ENCODE measurements around the gene TMEM184B.
A peak's percentile ranks its signal among the peaks of the same experiment; 100 is the strongest.

The TMEM184B gene

GRCh38 chr22:38282397-38282796 is 9.6 kb upstream of the TMEM184B start:
- H3K9ac ChIP-seq (ENCODE audit: low read depth in 1 of 2, low read length in 2 of 2): peak overlapping the region in 1 of 2 donors; percentile 3
- no peaks in the 10 kb centered on the region for H3K27me3 ChIP-seq (ENCODE audit: control insufficient read depth in 1 of 2, insufficient read depth in 2 of 2, low read length in 2 of 2)
- H3K36me3 ChIP-seq (ENCODE audit: control insufficient read depth in 1 of 2, insufficient read depth in 2 of 2, low read length in 2 of 2): no peaks in the 10 kb centered on the region
- H3K4me3 ChIP-seq (ENCODE audit: low read depth in 1 of 2, low read length in 2 of 2): no peak overlapping the region
- H3K4me1 ChIP-seq (ENCODE audit: control insufficient read depth in 1 of 2, insufficient read depth in 2 of 2, low read length in 2 of 2): peaks cover 7 to 17% of the 10 kb centered on the region in 2 donors
- no peak overlapping the region for H3K27ac ChIP-seq (ENCODE audit: low read depth, low read length)
- H3K9me3 ChIP-seq (ENCODE audit: control insufficient read depth in 1 of 2, low read length in 2 of 2): no peaks in the 10 kb centered on the region

DNA sequence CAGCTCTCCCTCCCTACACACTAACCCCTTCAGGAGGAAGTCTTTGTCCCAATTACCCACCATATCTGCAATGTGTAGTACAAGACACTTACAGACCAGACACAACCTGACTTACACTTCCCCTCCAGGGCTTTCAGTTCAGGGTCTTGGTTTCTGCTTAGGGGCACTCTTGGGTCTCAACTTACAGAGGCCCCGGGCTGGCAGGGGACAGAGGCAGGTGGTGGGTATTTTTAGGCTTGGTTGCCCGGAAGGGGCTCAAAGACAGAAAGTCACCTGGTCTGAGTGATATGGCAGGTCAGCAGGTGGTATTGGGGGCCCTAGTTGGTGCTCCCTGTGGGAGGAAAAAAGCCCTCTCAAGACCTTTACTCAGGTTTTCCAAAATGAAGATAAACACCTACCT is 3.4 kb upstream of the TMEM184B start:
- no peak overlapping the region for H3K9ac ChIP-seq (ENCODE audit: low read depth in 1 of 2, low read length in 2 of 2)
- H3K27me3 ChIP-seq (ENCODE audit: control insufficient read depth in 1 of 2, insufficient read depth in 2 of 2, low read length in 2 of 2): no peaks in the 10 kb centered on the region
- H3K36me3 ChIP-seq (ENCODE audit: control insufficient read depth in 1 of 2, insufficient read depth in 2 of 2, low read length in 2 of 2): no peaks in the 10 kb centered on the region
- H3K9me3 ChIP-seq (ENCODE audit: control insufficient read depth in 1 of 2, low read length in 2 of 2): no peaks in the 10 kb centered on the region
- peaks cover 18% of the 10 kb centered on the region in 2 donors for H3K4me1 ChIP-seq (ENCODE audit: control insufficient read depth in 1 of 2, insufficient read depth in 2 of 2, low read length in 2 of 2)
- no peak overlapping the region for H3K4me3 ChIP-seq (ENCODE audit: low read depth in 1 of 2, low read length in 2 of 2)
- no peak overlapping the region for H3K27ac ChIP-seq (ENCODE audit: low read depth, low read length)

GRCh38 chr22:38273135-38273826 is 471 bp upstream of the TMEM184B start:
- Histone ChIP-seq H3K27ac (ENCODE audit: low read depth, low read length) (peak overlapping the region; percentile 78), H3K36me3 (ENCODE audit: control insufficient read depth in 1 of 2, insufficient read depth in 2 of 2, low read length in 2 of 2) (no peaks in the 10 kb centered on the region), H3K4me1 (ENCODE audit: control insufficient read depth in 1 of 2, insufficient read depth in 2 of 2, low read length in 2 of 2) (peaks cover 22 to 25% of the 10 kb centered on the region in 2 donors), H3K9ac (ENCODE audit: low read depth in 1 of 2, low read length in 2 of 2) (peak overlapping the region; percentile 84 to 94), H3K27me3 (ENCODE audit: control insufficient read depth in 1 of 2, insufficient read depth in 2 of 2, low read length in 2 of 2) (no peaks in the 10 kb centered on the region), H3K4me3 (ENCODE audit: low read depth in 1 of 2, low read length in 2 of 2) (peak overlapping the region; percentile 81 to 88), H3K9me3 (ENCODE audit: control insufficient read depth in 1 of 2, low read length in 2 of 2) (no peaks in the 10 kb centered on the region)

DNA sequence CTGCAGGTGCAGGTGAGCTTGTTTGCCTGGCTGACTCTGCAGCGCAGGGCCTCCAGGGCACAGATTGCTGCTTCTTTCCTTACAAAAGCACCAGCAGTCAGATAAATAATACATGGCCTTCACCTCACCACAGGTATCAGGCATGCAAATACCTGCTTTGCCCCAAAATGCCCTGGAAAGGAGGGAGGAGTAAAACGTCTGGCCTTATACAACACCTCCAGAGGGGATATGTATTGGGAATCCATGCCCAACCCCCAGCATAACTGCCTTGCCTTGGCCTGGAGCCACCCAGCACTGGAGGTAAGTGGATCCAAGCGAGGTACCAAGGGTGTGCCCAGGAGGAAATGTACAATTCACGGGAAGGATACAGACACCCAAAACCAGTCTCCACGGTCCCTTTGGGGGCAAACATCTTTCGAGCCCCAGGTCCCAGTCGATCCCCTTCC is 860 bp downstream of the TMEM184B start:
- Histone ChIP-seq H3K4me3 (ENCODE audit: low read depth in 1 of 2, low read length in 2 of 2) (peak overlapping the region; percentile 75 to 88), H3K9me3 (ENCODE audit: control insufficient read depth in 1 of 2, low read length in 2 of 2) (no peaks in the 10 kb centered on the region), H3K27me3 (ENCODE audit: control insufficient read depth in 1 of 2, insufficient read depth in 2 of 2, low read length in 2 of 2) (no peaks in the 10 kb centered on the region), H3K36me3 (ENCODE audit: control insufficient read depth in 1 of 2, insufficient read depth in 2 of 2, low read length in 2 of 2) (no peaks in the 10 kb centered on the region), H3K27ac (ENCODE audit: low read depth, low read length) (peak overlapping the region; percentile 73), H3K9ac (ENCODE audit: low read depth in 1 of 2, low read length in 2 of 2) (peak overlapping the region; percentile 84 to 89), H3K4me1 (ENCODE audit: control insufficient read depth in 1 of 2, insufficient read depth in 2 of 2, low read length in 2 of 2) (peaks cover 22 to 25% of the 10 kb centered on the region in 2 donors)

DNA sequence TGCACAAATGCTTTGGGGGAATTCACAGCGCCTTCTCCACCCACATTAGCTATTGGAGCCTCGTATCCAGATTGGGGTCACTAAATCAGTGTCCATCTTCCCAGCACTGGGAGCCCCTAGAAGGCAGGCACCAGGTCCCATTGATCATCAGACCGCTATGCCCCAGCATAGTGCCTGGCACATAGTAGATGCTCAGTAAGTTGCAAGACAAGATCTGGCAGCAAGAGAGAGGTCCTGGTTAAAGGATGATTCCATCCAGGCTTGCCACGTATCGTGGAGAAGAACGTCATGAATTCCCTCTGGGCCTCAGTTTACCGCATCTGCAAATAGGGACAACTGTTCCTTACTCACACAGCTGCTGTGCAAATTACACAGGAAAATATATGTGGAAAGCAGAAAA is 1.7 kb downstream of the TMEM184B start:
- no peak overlapping the region for H3K27ac ChIP-seq (ENCODE audit: low read depth, low read length)
- peak overlapping the region in 1 of 2 donors; percentile 84 for H3K9ac ChIP-seq (ENCODE audit: low read depth in 1 of 2, low read length in 2 of 2)

DNA sequence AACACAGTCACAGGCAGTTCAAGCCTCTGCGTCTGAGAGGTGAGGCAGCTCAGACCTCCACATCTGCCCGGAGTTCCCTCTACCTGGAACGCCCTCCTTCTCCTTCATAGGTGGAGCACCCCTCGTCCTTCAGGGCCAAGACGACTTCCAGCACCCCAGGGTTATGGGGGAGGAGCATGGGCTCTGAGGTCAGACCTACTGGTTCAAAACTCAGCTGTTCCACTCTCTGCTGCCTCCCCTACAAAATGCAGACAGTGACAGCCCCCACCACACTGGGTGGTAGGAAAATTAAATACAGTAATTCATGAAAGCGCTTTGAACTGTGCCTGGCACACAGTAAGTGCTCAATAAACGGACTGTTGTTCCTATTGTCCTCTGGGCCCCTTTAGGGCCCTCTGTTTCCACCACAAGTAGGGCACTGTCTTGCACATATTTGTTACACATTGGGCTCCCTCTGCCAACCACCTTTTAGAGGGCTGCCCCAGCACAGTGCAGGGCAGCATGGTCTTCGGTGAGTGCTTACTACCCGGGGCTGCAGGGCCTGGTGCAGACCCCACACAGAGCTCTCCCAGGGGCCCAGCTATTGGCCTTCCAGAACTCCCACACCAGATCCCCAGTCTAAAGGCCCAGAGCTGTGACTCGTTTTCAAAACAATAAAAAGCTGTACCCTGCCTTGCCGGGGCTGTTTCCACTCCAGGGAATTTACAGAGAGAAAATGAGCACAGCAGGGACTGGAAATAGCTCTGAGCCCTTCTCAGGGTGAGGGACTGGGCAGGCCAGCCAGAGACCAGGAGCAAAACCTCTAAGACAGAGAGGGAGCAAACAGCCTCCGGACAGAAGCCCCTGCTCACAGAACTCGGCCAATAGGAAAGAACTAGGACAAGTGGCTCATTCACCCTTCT is 2.5 kb downstream of the TMEM184B start:
- Histone ChIP-seq H3K4me1 (ENCODE audit: control insufficient read depth in 1 of 2, insufficient read depth in 2 of 2, low read length in 2 of 2) (peaks cover 35 to 38% of the 10 kb centered on the region in 2 donors), H3K27me3 (ENCODE audit: control insufficient read depth in 1 of 2, insufficient read depth in 2 of 2, low read length in 2 of 2) (no peaks in the 10 kb centered on the region), H3K4me3 (ENCODE audit: low read depth in 1 of 2, low read length in 2 of 2) (no peak overlapping the region), H3K27ac (ENCODE audit: low read depth, low read length) (no peak overlapping the region), H3K9ac (ENCODE audit: low read depth in 1 of 2, low read length in 2 of 2) (no peak overlapping the region), H3K36me3 (ENCODE audit: control insufficient read depth in 1 of 2, insufficient read depth in 2 of 2, low read length in 2 of 2) (no peaks in the 10 kb centered on the region), H3K9me3 (ENCODE audit: control insufficient read depth in 1 of 2, low read length in 2 of 2) (no peaks in the 10 kb centered on the region)

More for the DNA sequence above, 1.7 kb downstream of the TMEM184B start:
- Histone ChIP-seq H3K4me1 (ENCODE audit: control insufficient read depth in 1 of 2, insufficient read depth in 2 of 2, low read length in 2 of 2) (peaks cover 27 to 31% of the 10 kb centered on the region in 2 donors), H3K36me3 (ENCODE audit: control insufficient read depth in 1 of 2, insufficient read depth in 2 of 2, low read length in 2 of 2) (no peaks in the 10 kb centered on the region), H3K4me3 (ENCODE audit: low read depth in 1 of 2, low read length in 2 of 2) (peak overlapping the region in 1 of 2 donors; percentile 88), H3K9me3 (ENCODE audit: control insufficient read depth in 1 of 2, low read length in 2 of 2) (no peaks in the 10 kb centered on the region), H3K27me3 (ENCODE audit: control insufficient read depth in 1 of 2, insufficient read depth in 2 of 2, low read length in 2 of 2) (no peaks in the 10 kb centered on the region)

GRCh38 chr22:38269466-38269865 is 3.3 kb downstream of the TMEM184B start:
- Histone ChIP-seq H3K9me3 (ENCODE audit: control insufficient read depth in 1 of 2, low read length in 2 of 2) (no peaks in the 10 kb centered on the region), H3K9ac (ENCODE audit: low read depth in 1 of 2, low read length in 2 of 2) (no peak overlapping the region), H3K4me1 (ENCODE audit: control insufficient read depth in 1 of 2, insufficient read depth in 2 of 2, low read length in 2 of 2) (peaks cover 37 to 38% of the 10 kb centered on the region in 2 donors), H3K27me3 (ENCODE audit: control insufficient read depth in 1 of 2, insufficient read depth in 2 of 2, low read length in 2 of 2) (no peaks in the 10 kb centered on the region), H3K27ac (ENCODE audit: low read depth, low read length) (no peak overlapping the region), H3K4me3 (ENCODE audit: low read depth in 1 of 2, low read length in 2 of 2) (no peak overlapping the region), H3K36me3 (ENCODE audit: control insufficient read depth in 1 of 2, insufficient read depth in 2 of 2, low read length in 2 of 2) (no peaks in the 10 kb centered on the region)

DNA sequence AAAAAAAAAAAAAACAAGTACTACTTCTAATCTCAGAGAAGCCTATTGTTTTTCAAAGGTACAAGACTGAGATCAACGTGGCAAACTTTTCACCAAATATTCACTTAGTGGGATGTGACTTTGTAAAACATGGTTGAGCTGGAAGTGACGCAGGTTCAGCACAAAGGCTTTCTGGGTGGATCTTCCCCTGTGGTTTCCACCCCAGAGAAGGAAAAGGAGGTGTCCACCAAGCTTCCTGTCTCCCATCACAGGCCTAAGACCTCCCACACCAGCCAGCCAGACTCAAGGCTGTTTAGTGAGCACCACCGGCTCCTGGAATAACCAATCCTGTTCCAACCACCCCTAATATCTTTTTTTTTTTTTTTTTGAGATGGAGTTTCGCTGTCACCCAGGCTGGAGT is 5.7 kb downstream of the TMEM184B start:
- Histone ChIP-seq H3K9ac (ENCODE audit: low read depth in 1 of 2, low read length in 2 of 2) (no peak overlapping the region), H3K27me3 (ENCODE audit: control insufficient read depth in 1 of 2, insufficient read depth in 2 of 2, low read length in 2 of 2) (no peaks in the 10 kb centered on the region), H3K27ac (ENCODE audit: low read depth, low read length) (no peak overlapping the region), H3K36me3 (ENCODE audit: control insufficient read depth in 1 of 2, insufficient read depth in 2 of 2, low read length in 2 of 2) (no peaks in the 10 kb centered on the region), H3K4me3 (ENCODE audit: low read depth in 1 of 2, low read length in 2 of 2) (no peak overlapping the region), H3K4me1 (ENCODE audit: control insufficient read depth in 1 of 2, insufficient read depth in 2 of 2, low read length in 2 of 2) (peaks cover 32 to 35% of the 10 kb centered on the region in 2 donors), H3K9me3 (ENCODE audit: control insufficient read depth in 1 of 2, low read length in 2 of 2) (no peaks in the 10 kb centered on the region)

- no peak overlapping the region for H3K9ac ChIP-seq (ENCODE audit: low read depth in 1 of 2, low read length in 2 of 2)
- H3K36me3 ChIP-seq (ENCODE audit: control insufficient read depth in 1 of 2, insufficient read depth in 2 of 2, low read length in 2 of 2): no peaks in the 10 kb centered on the region
- peak overlapping the region in 1 of 2 donors; percentile 13 for H3K4me3 ChIP-seq (ENCODE audit: low read depth in 1 of 2, low read length in 2 of 2)
- peaks cover 32 to 34% of the 10 kb centered on the region in 2 donors for H3K4me1 ChIP-seq (ENCODE audit: control insufficient read depth in 1 of 2, insufficient read depth in 2 of 2, low read length in 2 of 2)
- H3K27me3 ChIP-seq (ENCODE audit: control insufficient read depth in 1 of 2, insufficient read depth in 2 of 2, low read length in 2 of 2): no peaks in the 10 kb centered on the region
- H3K27ac ChIP-seq (ENCODE audit: low read depth, low read length): peak overlapping the region; percentile 5
- no peaks in the 10 kb centered on the region for H3K9me3 ChIP-seq (ENCODE audit: control insufficient read depth in 1 of 2, low read length in 2 of 2)
Observed at GRCh38 chr22:38266120-38266519, 6.7 kb downstream of the TMEM184B start.

DNA sequence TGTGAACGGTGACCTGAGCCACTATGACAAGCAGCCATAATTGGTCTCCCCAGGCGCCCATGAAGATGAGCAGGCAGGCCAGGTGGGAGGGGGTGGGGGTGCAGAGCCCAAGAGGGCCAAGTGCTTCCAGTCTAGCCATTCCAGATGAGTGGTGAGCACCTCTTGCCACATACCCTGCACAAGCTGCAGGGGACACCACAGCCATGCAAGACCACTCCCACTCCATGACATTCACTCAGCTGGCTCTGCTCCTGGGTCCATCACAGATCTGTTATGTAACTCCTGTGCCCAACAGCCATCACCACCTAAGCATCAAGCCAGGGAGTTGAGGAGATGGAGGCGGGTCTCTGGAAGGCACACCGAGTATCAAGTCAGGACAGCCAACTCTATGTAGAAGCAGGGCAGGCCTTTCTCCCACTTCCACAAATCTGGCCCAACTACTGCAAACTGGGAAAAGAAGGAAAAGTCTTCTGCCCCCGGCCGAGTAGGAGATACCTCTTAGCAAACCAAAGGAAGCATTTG is 8.4 kb downstream of the TMEM184B start:
- Histone ChIP-seq H3K27ac (ENCODE audit: low read depth, low read length) (no peak overlapping the region), H3K4me1 (ENCODE audit: control insufficient read depth in 1 of 2, insufficient read depth in 2 of 2, low read length in 2 of 2) (peaks cover 39 to 42% of the 10 kb centered on the region in 2 donors), H3K9ac (ENCODE audit: low read depth in 1 of 2, low read length in 2 of 2) (no peak overlapping the region)

More for the DNA sequence above, 8.4 kb downstream of the TMEM184B start:
- no peaks in the 10 kb centered on the region for H3K36me3 ChIP-seq (ENCODE audit: control insufficient read depth in 1 of 2, insufficient read depth in 2 of 2, low read length in 2 of 2)
- no peaks in the 10 kb centered on the region for H3K9me3 ChIP-seq (ENCODE audit: control insufficient read depth in 1 of 2, low read length in 2 of 2)
- no peak overlapping the region for H3K4me3 ChIP-seq (ENCODE audit: low read depth in 1 of 2, low read length in 2 of 2)
- H3K27me3 ChIP-seq (ENCODE audit: control insufficient read depth in 1 of 2, insufficient read depth in 2 of 2, low read length in 2 of 2): no peaks in the 10 kb centered on the region

Measured in duodenal mucosa (tissue), 2 donors.